ENCODE results near the gene AXIN2.
"Not testable (repeated sequence)": the region's sequence is repeated elsewhere in the genome, so short reads cannot be mapped to it uniquely, and the experiment has no call there.

Gene AXIN2

GRCh38 chr17:65515959-65516948 lies 45.2 kb downstream of the AXIN2 start:
- FAIRE-seq: no peak

- FAIRE-seq: no peak
Measured at GRCh38 chr17:65515512-65515911, 45.9 kb downstream of the AXIN2 start.

- FAIRE-seq: no peak
Measured at GRCh38 chr17:65514541-65514940, 46.9 kb downstream of the AXIN2 start.

- no peak for FAIRE-seq
Measured at GRCh38 chr17:65514082-65514481, 47.4 kb downstream of the AXIN2 start.

- FAIRE-seq: no peak
Measured at GRCh38 chr17:65511316-65511715, 50.1 kb downstream of the AXIN2 start.

GRCh38 chr17:65509032-65509431 lies 52.4 kb downstream of the AXIN2 start:
- no peak for FAIRE-seq

- FAIRE-seq: not testable (repeated sequence)
Measured at GRCh38 chr17:65504673-65505072, 56.8 kb downstream of the AXIN2 start.

GRCh38 chr17:65504141-65504540 lies 57.3 kb downstream of the AXIN2 start:
- no peak for FAIRE-seq

GRCh38 chr17:65503557-65503956 lies 57.9 kb downstream of the AXIN2 start:
- no peak for FAIRE-seq

- no peak for FAIRE-seq
Measured at GRCh38 chr17:65498816-65499215, 62.6 kb downstream of the AXIN2 start.

- FAIRE-seq: no peak
Measured at GRCh38 chr17:65496801-65497200, 64.6 kb downstream of the AXIN2 start.

- no peak for FAIRE-seq
Measured at GRCh38 chr17:65495122-65496055, 66.1 kb downstream of the AXIN2 start.

- FAIRE-seq: no peak
Measured at GRCh38 chr17:65489413-65490155, 71.9 kb downstream of the AXIN2 start.

- FAIRE-seq: no peak
Measured at GRCh38 chr17:65488665-65489064, 72.8 kb downstream of the AXIN2 start.

GRCh38 chr17:65487990-65488389 lies 73.5 kb downstream of the AXIN2 start:
- FAIRE-seq: no peak

- no peak for FAIRE-seq
Measured at GRCh38 chr17:65487161-65487560, 74.3 kb downstream of the AXIN2 start.

GRCh38 chr17:65485388-65486299 lies 75.8 kb downstream of the AXIN2 start:
- FAIRE-seq: no peak

- FAIRE-seq: not testable (repeated sequence)
Measured at GRCh38 chr17:65484405-65484804, 77.0 kb downstream of the AXIN2 start.

GRCh38 chr17:65483438-65483837 lies 78.0 kb downstream of the AXIN2 start:
- FAIRE-seq: no peak

GRCh38 chr17:65482201-65482600 lies 79.2 kb downstream of the AXIN2 start:
- no peak for FAIRE-seq

GRCh38 chr17:65479282-65479681 lies 82.2 kb downstream of the AXIN2 start:
- FAIRE-seq: no peak
